Activated T-cell treated with anti-CD3 and anti-CD28 coated beads, Interleukin-2, amount 50 U/mL, for 24 hours (primary cell): ENCODE results near the gene FGGY.

Experiments used
- DNase-seq: peaks from one replicate; pipeline ENCODE4 v3.0.0-alpha.2; 2020
- H3K27ac Mint-ChIP-seq: 2 replicates; pipeline ENCODE4 v1.8.0; 2020; ENCODE audit warnings: mild to moderate bottlenecking, mixed read lengths
- H3K27me3 Mint-ChIP-seq: 2 replicates; pipeline ENCODE4 v1.8.0; 2020; ENCODE audit warnings: mixed read lengths
- H3K36me3 Mint-ChIP-seq: 2 replicates; pipeline ENCODE4 v1.8.0; 2020; ENCODE audit warnings: low read depth, mixed read lengths
- H3K4me1 Mint-ChIP-seq: 2 replicates; pipeline ENCODE4 v1.8.0; 2020; ENCODE audit warnings: low read depth, mixed read lengths
- H3K4me3 Mint-ChIP-seq: 2 replicates; pipeline ENCODE4 v1.8.0; 2020; ENCODE audit warnings: mild to moderate bottlenecking, moderate library complexity, mixed read lengths
- H3K9me3 Mint-ChIP-seq: 2 replicates; pipeline ENCODE4 v1.8.0; 2020; ENCODE audit warnings: mixed read lengths

FGGY gene

GRCh38 chr1:59315529-59316463, 18.9 kb downstream of the FGGY start:
- DNase-seq = no peak
- Mint-ChIP-seq H3K27ac (no peak overlapping the region), H3K4me3 (no peak overlapping the region), H3K36me3 (no peaks in the 10 kb centered on the region), H3K9me3 (peaks cover 2% of the 10 kb centered on the region), H3K4me1 (peaks cover 15% of the 10 kb centered on the region), H3K27me3 (no peaks in the 10 kb centered on the region)

DNA sequence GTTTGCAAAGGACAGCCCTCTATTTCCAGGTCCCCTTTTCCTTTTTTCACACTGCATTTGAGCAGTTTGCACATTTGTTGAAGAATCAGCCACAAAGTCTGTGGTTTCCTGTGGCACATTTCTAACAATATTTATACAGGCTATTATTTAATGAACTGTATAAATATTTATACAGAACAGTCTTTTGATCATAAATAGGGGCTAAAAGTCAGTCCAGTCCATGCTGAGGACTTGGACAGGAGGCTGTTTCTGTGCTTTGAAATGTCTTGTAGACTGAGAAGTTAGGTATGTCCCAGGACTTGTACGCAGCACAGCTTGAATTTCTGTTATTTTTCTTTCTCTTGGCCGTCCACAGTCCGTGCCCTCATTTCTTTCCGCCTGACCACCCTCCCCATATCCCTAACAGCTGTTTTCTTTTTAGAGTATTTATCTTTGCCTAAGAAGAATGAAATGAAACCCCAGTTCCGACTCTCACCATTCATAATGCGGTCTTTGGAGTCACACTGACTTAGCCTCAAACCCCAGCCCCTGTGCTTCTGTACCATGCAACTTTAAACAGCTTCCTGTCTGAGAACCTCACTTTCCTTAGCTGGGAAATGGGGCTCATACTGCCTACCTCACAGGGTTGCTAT, 19.7 kb downstream of the FGGY start:
- H3K27ac Mint-ChIP-seq = no peak overlapping the region
- peaks cover 15% of the 10 kb centered on the region for H3K4me1 Mint-ChIP-seq
- no peak for DNase-seq

GRCh38 chr1:59317343-59317742, 20.4 kb downstream of the FGGY start:
- Mint-ChIP-seq H3K27ac (no peak overlapping the region), H3K27me3 (no peaks in the 10 kb centered on the region), H3K4me1 (peaks cover 15% of the 10 kb centered on the region), H3K9me3 (peaks cover 1% of the 10 kb centered on the region), H3K36me3 (no peaks in the 10 kb centered on the region), H3K4me3 (no peak overlapping the region)
- no peak for DNase-seq

More for the DNA sequence above, 19.7 kb downstream of the FGGY start:
- no peaks in the 10 kb centered on the region for H3K36me3 Mint-ChIP-seq
- no peaks in the 10 kb centered on the region for H3K27me3 Mint-ChIP-seq
- H3K4me3 Mint-ChIP-seq = no peak overlapping the region
- H3K9me3 Mint-ChIP-seq = peaks cover 2% of the 10 kb centered on the region

GRCh38 chr1:59317780-59318179, 20.9 kb downstream of the FGGY start:
- DNase-seq = no peak
- Mint-ChIP-seq H3K4me3 (no peak overlapping the region), H3K27ac (no peak overlapping the region), H3K36me3 (no peaks in the 10 kb centered on the region), H3K9me3 (no peaks in the 10 kb centered on the region), H3K4me1 (peaks cover 15% of the 10 kb centered on the region), H3K27me3 (no peaks in the 10 kb centered on the region)

GRCh38 chr1:59318271-59318860, 21.5 kb downstream of the FGGY start:
- Mint-ChIP-seq H3K9me3 (no peaks in the 10 kb centered on the region), H3K27ac (no peak overlapping the region), H3K4me1 (peaks cover 15% of the 10 kb centered on the region), H3K27me3 (no peaks in the 10 kb centered on the region), H3K36me3 (no peaks in the 10 kb centered on the region), H3K4me3 (no peak overlapping the region)
- DNase-seq = no peak

DNA sequence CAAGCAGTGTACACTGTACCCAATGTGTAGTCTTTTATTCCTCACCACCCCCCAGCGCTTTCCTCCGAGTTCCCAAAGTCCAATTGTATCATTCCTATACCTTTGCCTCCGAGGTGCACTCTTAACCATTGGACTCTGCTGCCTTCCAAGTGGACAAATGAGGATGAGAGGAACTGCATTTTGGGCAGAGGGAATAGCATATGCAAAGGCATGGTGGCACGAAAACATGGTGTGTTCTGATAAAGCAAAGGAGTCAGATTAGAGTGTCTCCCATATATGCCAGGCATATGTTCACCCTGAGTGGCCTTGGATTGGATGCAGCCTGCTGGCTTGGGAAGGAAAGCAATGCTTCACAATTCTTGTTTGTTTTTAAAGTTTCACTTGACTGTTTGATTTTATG, 25.5 kb downstream of the FGGY start:
- Mint-ChIP-seq H3K27me3 (no peaks in the 10 kb centered on the region), H3K4me3 (no peak overlapping the region), H3K9me3 (no peaks in the 10 kb centered on the region), H3K4me1 (no peaks in the 10 kb centered on the region), H3K27ac (no peak overlapping the region), H3K36me3 (peaks cover 12% of the 10 kb centered on the region)
- DNase-seq = no peak

DNA sequence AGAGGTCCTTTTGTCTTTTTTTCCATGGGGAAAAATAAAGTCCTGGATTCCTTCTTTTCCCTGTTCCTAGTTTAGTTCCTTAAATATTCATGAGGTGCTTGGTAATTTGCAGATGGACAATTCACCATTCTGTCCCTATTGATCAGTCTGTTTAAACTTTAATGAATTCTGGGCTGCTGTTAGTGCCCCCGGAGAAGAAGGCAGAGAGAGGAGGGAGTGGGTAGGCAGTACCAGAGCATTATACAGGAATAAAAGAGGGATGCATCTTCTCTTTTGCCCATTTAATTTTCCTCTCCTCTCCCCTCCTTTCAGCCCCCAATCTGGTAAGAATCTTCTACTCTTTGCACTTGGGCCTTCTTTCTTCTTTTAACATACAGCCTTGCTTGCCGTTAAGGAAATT, 25.9 kb downstream of the FGGY start:
- peaks cover 12% of the 10 kb centered on the region for H3K36me3 Mint-ChIP-seq
- no peak overlapping the region for H3K27ac Mint-ChIP-seq
- H3K4me1 Mint-ChIP-seq = peaks cover 2% of the 10 kb centered on the region
- H3K9me3 Mint-ChIP-seq = no peaks in the 10 kb centered on the region
- H3K27me3 Mint-ChIP-seq = no peaks in the 10 kb centered on the region
- no peak for DNase-seq
- H3K4me3 Mint-ChIP-seq = no peak overlapping the region

DNA sequence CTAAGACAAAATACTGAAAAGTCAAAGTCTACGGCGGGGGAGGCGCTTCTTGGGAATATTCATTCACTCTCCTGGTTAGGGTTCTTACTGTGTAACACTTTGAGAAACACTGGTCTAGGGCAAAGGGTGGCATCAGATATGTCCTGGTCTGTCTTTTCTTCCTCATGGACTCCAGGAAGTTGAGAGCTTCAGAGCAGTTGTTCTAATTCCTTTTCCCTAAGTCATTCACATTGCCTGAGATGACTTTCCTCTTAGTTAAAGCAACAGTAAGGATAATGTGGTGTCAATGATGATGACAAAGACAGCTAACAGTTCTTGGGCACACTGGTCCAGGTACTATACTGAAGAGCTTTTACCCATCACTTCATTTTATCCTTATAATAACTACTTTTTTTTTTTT, 27.0 kb downstream of the FGGY start:
- Mint-ChIP-seq H3K4me1 (peaks cover 13% of the 10 kb centered on the region), H3K27ac (no peak overlapping the region), H3K4me3 (no peak overlapping the region), H3K9me3 (no peaks in the 10 kb centered on the region), H3K36me3 (peaks cover 12% of the 10 kb centered on the region), H3K27me3 (no peaks in the 10 kb centered on the region)
- no peak for DNase-seq

DNA sequence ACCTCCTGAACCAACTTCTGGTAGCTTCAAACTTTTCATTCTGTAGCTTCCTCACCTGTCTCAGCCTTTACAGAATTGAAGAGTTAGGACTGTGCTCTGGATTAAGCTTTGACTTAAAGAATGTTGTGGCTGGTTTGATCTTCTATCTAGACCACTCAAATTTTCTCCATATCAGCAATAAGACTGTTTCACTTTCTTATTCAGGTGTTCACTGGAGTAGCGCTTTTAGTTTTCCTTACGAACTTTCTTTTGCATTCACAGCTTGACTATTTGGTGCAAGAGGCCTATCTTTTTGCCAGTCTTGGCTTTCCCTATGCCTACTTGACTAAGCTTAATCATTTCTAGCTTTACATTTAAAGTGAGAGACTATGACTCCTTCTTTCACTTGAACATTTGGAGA, 31.5 kb downstream of the FGGY start:
- peaks cover 24% of the 10 kb centered on the region for H3K4me1 Mint-ChIP-seq
- H3K27me3 Mint-ChIP-seq = no peaks in the 10 kb centered on the region
- no peaks in the 10 kb centered on the region for H3K9me3 Mint-ChIP-seq
- no peak overlapping the region for H3K4me3 Mint-ChIP-seq
- DNase-seq = no peak
- no peak overlapping the region for H3K27ac Mint-ChIP-seq
- peaks cover 12% of the 10 kb centered on the region for H3K36me3 Mint-ChIP-seq

DNA sequence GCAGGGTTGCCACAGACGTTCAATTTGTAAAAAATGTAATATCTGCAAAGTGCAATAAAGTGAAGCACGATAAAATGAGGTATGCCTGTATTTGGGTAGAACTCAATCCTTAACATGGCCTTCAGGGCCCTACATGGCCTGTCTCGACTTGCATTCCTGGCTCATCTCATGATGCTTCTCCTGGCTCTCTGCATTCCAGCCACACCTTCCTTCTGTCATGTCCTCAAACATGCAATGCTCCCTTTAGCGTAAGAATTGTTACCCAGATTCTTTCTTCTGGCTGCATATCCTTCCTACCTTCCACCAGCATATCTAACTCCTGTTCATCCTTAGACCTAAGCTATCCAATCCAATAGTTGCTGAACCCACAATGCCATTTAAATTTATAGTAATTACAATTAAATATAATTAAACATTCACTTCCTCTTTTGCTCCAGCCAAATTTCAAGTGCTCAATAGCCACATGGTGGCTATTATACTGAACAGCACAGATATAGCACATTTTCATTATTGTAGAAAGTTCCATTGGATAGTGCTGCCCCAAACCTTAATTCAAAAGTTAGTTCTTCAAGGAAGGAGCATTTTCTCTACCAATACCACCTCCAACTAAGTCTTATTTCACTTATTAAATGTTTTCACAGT, 32.6 kb downstream of the FGGY start:
- Mint-ChIP-seq H3K27me3 (no peaks in the 10 kb centered on the region), H3K36me3 (peaks cover 12% of the 10 kb centered on the region), H3K27ac (no peak overlapping the region), H3K4me3 (no peak overlapping the region), H3K9me3 (no peaks in the 10 kb centered on the region), H3K4me1 (peaks cover 32% of the 10 kb centered on the region)
- no peak for DNase-seq

DNA sequence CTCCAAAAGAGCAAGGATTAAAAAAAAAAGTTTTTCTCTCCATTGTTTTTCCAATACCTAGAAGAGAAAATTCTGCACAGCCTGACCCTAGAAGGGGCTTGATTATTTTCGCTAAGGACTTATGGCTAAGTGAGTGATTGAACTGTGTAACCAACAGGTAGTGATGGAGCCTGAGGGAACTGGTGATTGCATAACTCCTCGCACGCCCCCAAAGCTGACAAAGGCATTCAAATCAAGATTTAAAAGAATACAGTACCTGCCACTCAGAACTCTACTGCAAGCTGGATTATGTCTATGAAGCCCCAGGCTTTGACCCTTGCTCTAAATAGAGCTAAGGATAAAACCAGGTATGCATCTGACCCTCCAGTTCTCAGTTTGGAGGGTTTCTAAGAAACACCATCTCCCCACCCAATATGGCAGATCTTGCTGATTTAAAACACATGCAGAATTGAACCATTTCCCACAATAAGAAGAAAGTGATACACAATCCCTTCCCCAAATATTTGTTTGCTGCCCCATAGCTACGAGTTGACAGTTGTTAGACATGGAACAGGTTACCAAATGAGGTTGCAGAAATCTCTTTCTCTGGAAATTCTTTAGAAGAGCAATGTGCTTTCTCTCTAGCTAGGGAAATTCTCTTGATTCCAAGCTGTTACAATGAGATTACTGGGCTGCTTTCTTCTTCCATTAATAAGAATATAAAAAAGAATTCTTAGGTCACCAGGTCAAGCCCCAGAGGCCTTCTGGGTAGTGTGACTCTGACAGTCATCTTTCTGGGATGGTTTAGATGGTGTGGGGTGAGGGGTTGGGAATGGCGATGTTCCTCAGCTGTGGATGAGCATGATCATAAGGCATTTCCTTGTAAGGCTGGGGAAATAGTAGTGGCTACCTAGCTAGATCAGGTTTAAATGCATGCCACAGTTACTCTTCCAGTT, 35.1 kb downstream of the FGGY start:
- H3K36me3 Mint-ChIP-seq = peaks cover 2% of the 10 kb centered on the region
- H3K27me3 Mint-ChIP-seq = no peaks in the 10 kb centered on the region
- no peak for DNase-seq
- no peaks in the 10 kb centered on the region for H3K9me3 Mint-ChIP-seq
- no peak overlapping the region for H3K4me3 Mint-ChIP-seq
- H3K27ac Mint-ChIP-seq = no peak overlapping the region
- H3K4me1 Mint-ChIP-seq = peaks cover 32% of the 10 kb centered on the region

DNA sequence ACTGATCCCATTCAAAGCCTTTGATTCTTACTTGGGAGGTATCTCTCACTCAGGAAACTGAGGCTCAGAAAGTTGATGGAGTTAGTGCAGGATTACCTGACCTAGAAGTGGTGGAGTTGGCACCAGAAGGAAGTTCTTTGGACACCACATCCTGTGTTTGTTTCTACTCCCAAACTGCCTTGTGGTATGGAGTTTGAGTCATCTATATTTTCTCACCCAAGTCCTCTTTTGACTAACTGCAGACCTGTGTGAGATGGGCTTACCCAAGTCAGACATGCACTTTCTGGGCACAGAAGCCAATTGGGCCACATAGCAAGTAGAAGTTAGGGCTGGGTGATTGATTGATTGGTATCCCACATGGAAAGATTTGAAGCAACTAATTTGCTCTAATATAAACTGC, 36.1 kb downstream of the FGGY start:
- DNase-seq = no peak
- Mint-ChIP-seq H3K4me3 (no peak overlapping the region), H3K4me1 (peaks cover 28% of the 10 kb centered on the region), H3K36me3 (peaks cover 2% of the 10 kb centered on the region), H3K27ac (peak overlapping the region; percentile 83), H3K27me3 (no peaks in the 10 kb centered on the region), H3K9me3 (no peaks in the 10 kb centered on the region)

- Mint-ChIP-seq H3K9me3 (no peaks in the 10 kb centered on the region), H3K27me3 (no peaks in the 10 kb centered on the region), H3K27ac (peak overlapping the region; percentile 83), H3K4me3 (no peak overlapping the region), H3K36me3 (peaks cover 2% of the 10 kb centered on the region), H3K4me1 (peaks cover 20% of the 10 kb centered on the region)
- no peak for DNase-seq
Measured at GRCh38 chr1:59333626-59334277, 36.9 kb downstream of the FGGY start.
